H9 (cell line): ENCODE results near the gene OPTC. TPM values are rescaled to one million over a fixed set of nuclear protein-coding genes. Genes with fewer than 3 reads are reported as not detected.

Experiments used
- DNase-seq: peaks from one replicate; pipeline ENCODE4 v3.0.0-alpha.2; 2017
- H2AFZ ChIP-seq: one replicate; pipeline ENCODE4 v1.6.1; 2013; ENCODE audit warnings: mild to moderate bottlenecking, low read length, control low read depth, moderate library complexity
- H2AK5ac ChIP-seq: 2 replicates; pipeline ENCODE4 v1.6.1; 2013; ENCODE audit warnings: low read length, control low read depth, mixed read lengths; ENCODE audit not compliant: insufficient read length
- H2BK120ac ChIP-seq: one replicate; pipeline ENCODE4 v1.6.1; 2013; ENCODE audit warnings: low read depth, mild to moderate bottlenecking, low read length, control low read depth, inconsistent platforms; ENCODE audit not compliant: poor library complexity, severe bottlenecking
- H2BK12ac ChIP-seq: 2 replicates; pipeline ENCODE4 v1.6.1; 2013; ENCODE audit warnings: low read length, control low read depth, mixed read lengths, low read depth; ENCODE audit not compliant: insufficient read length
- H2BK15ac ChIP-seq: 2 replicates; pipeline ENCODE4 v1.6.1; 2013; ENCODE audit warnings: low read depth, low read length, control low read depth
- H2BK20ac ChIP-seq: one replicate; pipeline ENCODE4 v1.6.1; 2013; ENCODE audit warnings: low read depth, mild to moderate bottlenecking, low read length, control low read depth, inconsistent platforms; ENCODE audit not compliant: poor library complexity, severe bottlenecking
- H2BK5ac ChIP-seq: 2 replicates; pipeline ENCODE4 v1.6.1; 2013; ENCODE audit warnings: low read length, control low read depth, mixed read lengths; ENCODE audit not compliant: insufficient read length
- H3K14ac ChIP-seq: 2 replicates; pipeline ENCODE4 v1.6.1; 2013; ENCODE audit warnings: low read length, control low read depth; ENCODE audit not compliant: insufficient read depth
- H3K18ac ChIP-seq: 2 replicates; pipeline ENCODE4 v1.6.1; 2013; ENCODE audit warnings: low read depth, mild to moderate bottlenecking, mixed read lengths, low read length, control low read depth; ENCODE audit not compliant: insufficient read length
- H3K23ac ChIP-seq: 2 replicates; pipeline ENCODE4 v1.6.1; 2013; ENCODE audit warnings: low read length, control low read depth, mixed read lengths, low read depth; ENCODE audit not compliant: insufficient read length
- H3K23me2 ChIP-seq: 2 replicates; pipeline ENCODE4 v1.6.1; 2013; ENCODE audit warnings: low read depth, mild to moderate bottlenecking, mixed read lengths, low read length, control low read depth; ENCODE audit not compliant: insufficient read length, poor library complexity, severe bottlenecking
- H3K27ac ChIP-seq: 2 replicates; pipeline ENCODE4 v1.5.1; 2013; ENCODE audit warnings: low read length, control low read depth, mixed read lengths, low read depth; ENCODE audit not compliant: insufficient read length
- H3K27me3 ChIP-seq: 2 replicates; pipeline ENCODE4 v1.6.1; 2013; ENCODE audit warnings: low read length, control low read depth, inconsistent platforms; ENCODE audit not compliant: insufficient read depth
- H3K4ac ChIP-seq: 2 replicates; pipeline ENCODE4 v1.6.1; 2013; ENCODE audit warnings: low read depth, mild to moderate bottlenecking, control low read depth, inconsistent platforms, low read length, moderate library complexity
- H3K4me1 ChIP-seq: 2 replicates; pipeline ENCODE4 v1.6.1; 2013; ENCODE audit warnings: low read length, control low read depth, inconsistent platforms; ENCODE audit not compliant: insufficient read depth
- H3K4me2 ChIP-seq: 2 replicates; pipeline ENCODE4 v1.6.1; 2013; ENCODE audit warnings: low read length, control low read depth, mixed read lengths; ENCODE audit not compliant: insufficient read length, insufficient read depth
- H3K56ac ChIP-seq: 2 replicates; pipeline ENCODE4 v1.6.1; 2013; ENCODE audit warnings: low read depth, mild to moderate bottlenecking, mixed read lengths, low read length, control low read depth; ENCODE audit not compliant: insufficient read length
- H3K79me1 ChIP-seq: 2 replicates; pipeline ENCODE4 v1.6.1; 2013; ENCODE audit warnings: low read depth, mild to moderate bottlenecking, moderate library complexity, low read length, control low read depth, inconsistent platforms; ENCODE audit not compliant: insufficient read depth, poor library complexity, severe bottlenecking
- H3K79me2 ChIP-seq: 2 replicates; pipeline ENCODE4 v1.6.1; 2013; ENCODE audit warnings: low read length, control low read depth, inconsistent platforms; ENCODE audit not compliant: insufficient read depth
- H3K9ac ChIP-seq: 2 replicates; pipeline ENCODE4 v1.6.1; 2013; ENCODE audit warnings: low read length, control low read depth, mixed read lengths; ENCODE audit not compliant: insufficient read length; ENCODE audit errors: extremely low read depth
- H3K9me3 ChIP-seq: one replicate; pipeline ENCODE4 v1.6.1; 2013; ENCODE audit warnings: low read depth, low read length, inconsistent platforms; ENCODE audit not compliant: control insufficient read depth
- H3T11ph ChIP-seq: one replicate; pipeline ENCODE4 v1.6.1; 2013; ENCODE audit warnings: mild to moderate bottlenecking, low read length, control low read depth, inconsistent platforms
- H4K20me1 ChIP-seq: one replicate; pipeline ENCODE4 v1.6.1; 2013; ENCODE audit not compliant: control insufficient read depth, insufficient read length, insufficient read depth
- H4K5ac ChIP-seq: 2 replicates; pipeline ENCODE4 v1.6.1; 2013; ENCODE audit warnings: low read depth, mild to moderate bottlenecking, mixed read lengths, low read length, control low read depth; ENCODE audit not compliant: insufficient read length
- H4K8ac ChIP-seq: replicated peaks from 2 replicates; pipeline ENCODE4 v1.6.1; 2013; ENCODE audit warnings: low read length, control low read depth, mixed read lengths, low read depth; ENCODE audit not compliant: insufficient read length
- H4K91ac ChIP-seq: 2 replicates; pipeline ENCODE4 v1.6.1; 2013; ENCODE audit warnings: low read depth, mild to moderate bottlenecking, moderate library complexity, mixed read lengths, low read length, control low read depth; ENCODE audit not compliant: insufficient read length
- H3K27ac Mint-ChIP-seq, 3 experiments: 2 replicates in 2 of 3; 3 replicates in 1 of 3; pipeline ENCODE4 v1.8.0; 2020 to 2021; ENCODE audit warnings: mixed read lengths in 3 of 3, mild to moderate bottlenecking in 1 of 3, moderate library complexity in 1 of 3
- H3K27me3 Mint-ChIP-seq: 2 replicates; pipeline ENCODE4 v1.8.0; 2021; ENCODE audit warnings: low read depth, mild to moderate bottlenecking, moderate library complexity, mixed read lengths
- H3K36me3 Mint-ChIP-seq, 3 experiments: 2 replicates in 2 of 3; 3 replicates in 1 of 3; pipeline ENCODE4 v1.8.0; 2020 to 2021; ENCODE audit warnings: low read depth in 3 of 3, mixed read lengths in 3 of 3; ENCODE audit not compliant: insufficient read depth in 1 of 3
- H3K4me1 Mint-ChIP-seq, 2 experiments: 2 replicates each; pipeline ENCODE4 v1.8.0; 2020; ENCODE audit warnings: mixed read lengths in 2 of 2
- H3K4me3 Mint-ChIP-seq, 2 experiments: 2 replicates in 1 of 2; 3 replicates in 1 of 2; pipeline ENCODE4 v1.8.0; 2020 to 2021; ENCODE audit warnings: mild to moderate bottlenecking in 2 of 2, mixed read lengths in 2 of 2, moderate library complexity in 1 of 2
- H3K9me3 Mint-ChIP-seq, 2 experiments: 2 replicates in 1 of 2; 3 replicates in 1 of 2; pipeline ENCODE4 v1.8.0; 2020; ENCODE audit warnings: mild to moderate bottlenecking in 2 of 2, mixed read lengths in 2 of 2, moderate library complexity in 1 of 2
- CTCF ChIP-seq: fragments of 200-600 bp; sonication (generic); conservative IDR thresholded peaks from 3 replicates; pipeline ENCODE4 v1.8.0; 2021; ENCODE audit warnings: antibody characterized with exemption, mild to moderate bottlenecking
- WGBS: extraction: QIAGEN DNeasy Blood & Tissue Kit; methylation state at CpG from one replicate; pipeline ENCODE4 v1.1.7; 2013; ENCODE audit warnings: missing lambda C conversion rate, low lambda C conversion rate, mixed read lengths; ENCODE audit not compliant: insufficient read length; ENCODE audit errors: extremely low coverage; 5-methylcytosine and 5-hydroxymethylcytosine counted together
- total RNA-seq: library from RNA; stranded (reverse); gene quantifications from 2 replicates; pipeline ENCODE4 v1.2.1, GENCODE V29; 2021

The OPTC gene
- total RNA-seq, 1 experiment from 2014 or later, result 1.1 TPM

- H2BK12ac ChIP-seq, result no peak overlapping the region
- Mint-ChIP-seq H3K36me3 (no peaks in the 10 kb centered on the region), H3K4me3 (no peak overlapping the region), H3K9me3 (no peaks in the 10 kb centered on the region; a peak in 1 of 5 replicates), H3K27me3 (peaks cover 48% of the 10 kb centered on the region), H3K27ac (no peak overlapping the region), H3K4me1 (peaks cover 75% of the 10 kb centered on the region in 2 experiments)
- peaks cover 9% of the 10 kb centered on the region for H3K4me1 ChIP-seq
- H4K8ac ChIP-seq, result no peak overlapping the region
- H2BK120ac ChIP-seq, result no peak overlapping the region
- no peak for TF ChIP-seq CTCF
- DNase-seq, result no peak
- H3K14ac ChIP-seq, result no peak overlapping the region
- H2AFZ ChIP-seq, result no peak overlapping the region
- no peak overlapping the region for H3K4me2 ChIP-seq
- H3K23ac ChIP-seq, result no peak overlapping the region
- H3K18ac ChIP-seq, result no peak overlapping the region
- H3K9ac ChIP-seq, result no peak overlapping the region
- H3K23me2 ChIP-seq, result peaks cover 7% of the 10 kb centered on the region
- H3K27me3 ChIP-seq, result peaks cover 5% of the 10 kb centered on the region; the same call in 1 of the 2 replicates
- no peaks in the 10 kb centered on the region for H3K79me1 ChIP-seq
- no peak overlapping the region for H2BK15ac ChIP-seq
- no peak overlapping the region for H4K91ac ChIP-seq
- H3K4ac ChIP-seq, result no peak overlapping the region
- H4K5ac ChIP-seq, result no peak overlapping the region
- H3K56ac ChIP-seq, result no peak overlapping the region
- H3T11ph ChIP-seq, result no peak overlapping the region
- H3K27ac ChIP-seq, result no peak overlapping the region
- H3K9me3 ChIP-seq, result no peaks in the 10 kb centered on the region
- no peaks in the 10 kb centered on the region for H3K79me2 ChIP-seq
- H2BK20ac ChIP-seq, result no peak overlapping the region
- H2AK5ac ChIP-seq, result no peak overlapping the region
- H2BK5ac ChIP-seq, result no peak overlapping the region
- no CpG with 5 or more reads among the region's 4 CpGs for WGBS
- no peaks in the 10 kb centered on the region for H4K20me1 ChIP-seq
These were observed 18.0 kb downstream of the OPTC start for GRCh38 chr1:203511930-203512329.
